CD4-positive, alpha-beta T cell treated with Interleukin-1 beta for 1 hour (primary cell): Measurements from ENCODE around the gene BCO1.
"Not testable (repeated sequence)": the region's sequence is repeated elsewhere in the genome, so short reads cannot be mapped to it uniquely, and the experiment has no call there.

Experiments
- DNase-seq, 2 donors: peaks; one replicate each; pipeline ENCODE4 v3.0.0-alpha.2; 2020 to 2022

The BCO1 gene

GRCh38 chr16:81238296-81239011 is at the start of gene BCO1:
BCO1 (plus strand) TSS chr16:81238689; CDS start chr16:81238909, 220 bp downstream.
- no peak for DNase-seq

- DNase-seq, result no peak
Measured at GRCh38 chr16:81189100-81189664, 49.3 kb upstream of the BCO1 start.

- no peak for DNase-seq
Measured at GRCh38 chr16:81190667-81191066, 47.8 kb upstream of the BCO1 start.

GRCh38 chr16:81195885-81196534 is 42.5 kb upstream of the BCO1 start:
- DNase-seq, result no peak

- DNase-seq, result no peak
Measured at GRCh38 chr16:81198635-81199034, 39.9 kb upstream of the BCO1 start.

- DNase-seq, result no peak
Measured at GRCh38 chr16:81201267-81201666, 37.2 kb upstream of the BCO1 start.

GRCh38 chr16:81204798-81205680 is 33.5 kb upstream of the BCO1 start:
- DNase-seq, result peak in 1 of 2 donors; percentile 28

- DNase-seq, result no peak
Measured at GRCh38 chr16:81207076-81207475, 31.4 kb upstream of the BCO1 start.

GRCh38 chr16:81210807-81211206 is 27.7 kb upstream of the BCO1 start:
- no peak for DNase-seq

- no peak for DNase-seq
Measured at GRCh38 chr16:81212830-81213465, 25.5 kb upstream of the BCO1 start.

GRCh38 chr16:81214745-81215166 is 23.7 kb upstream of the BCO1 start:
- no peak for DNase-seq

- DNase-seq, result no peak
Measured at GRCh38 chr16:81216114-81216513, 22.4 kb upstream of the BCO1 start.

- DNase-seq, result no peak
Measured at GRCh38 chr16:81216706-81217105, 21.8 kb upstream of the BCO1 start.

- DNase-seq, result no peak
Measured at GRCh38 chr16:81219151-81219550, 19.3 kb upstream of the BCO1 start.

- DNase-seq, result no peak
Measured at GRCh38 chr16:81220349-81220748, 18.1 kb upstream of the BCO1 start.

- no peak for DNase-seq
Measured at GRCh38 chr16:81221731-81222130, 16.8 kb upstream of the BCO1 start.

GRCh38 chr16:81224824-81225223 is 13.7 kb upstream of the BCO1 start:
- DNase-seq, result no peak

- DNase-seq, result not testable (repeated sequence)
Measured at GRCh38 chr16:81225697-81226096, 12.8 kb upstream of the BCO1 start.

GRCh38 chr16:81227785-81228184 is 10.7 kb upstream of the BCO1 start:
- DNase-seq, result no peak

- no peak for DNase-seq
Measured at GRCh38 chr16:81229811-81230210, 8.7 kb upstream of the BCO1 start.

GRCh38 chr16:81231014-81231413 is 7.5 kb upstream of the BCO1 start:
- DNase-seq, result no peak

- DNase-seq, result no peak
Measured at GRCh38 chr16:81232740-81233367, 5.6 kb upstream of the BCO1 start.
